Measurements from ENCODE around the gene INSIG1.

The INSIG1 gene

DNA sequence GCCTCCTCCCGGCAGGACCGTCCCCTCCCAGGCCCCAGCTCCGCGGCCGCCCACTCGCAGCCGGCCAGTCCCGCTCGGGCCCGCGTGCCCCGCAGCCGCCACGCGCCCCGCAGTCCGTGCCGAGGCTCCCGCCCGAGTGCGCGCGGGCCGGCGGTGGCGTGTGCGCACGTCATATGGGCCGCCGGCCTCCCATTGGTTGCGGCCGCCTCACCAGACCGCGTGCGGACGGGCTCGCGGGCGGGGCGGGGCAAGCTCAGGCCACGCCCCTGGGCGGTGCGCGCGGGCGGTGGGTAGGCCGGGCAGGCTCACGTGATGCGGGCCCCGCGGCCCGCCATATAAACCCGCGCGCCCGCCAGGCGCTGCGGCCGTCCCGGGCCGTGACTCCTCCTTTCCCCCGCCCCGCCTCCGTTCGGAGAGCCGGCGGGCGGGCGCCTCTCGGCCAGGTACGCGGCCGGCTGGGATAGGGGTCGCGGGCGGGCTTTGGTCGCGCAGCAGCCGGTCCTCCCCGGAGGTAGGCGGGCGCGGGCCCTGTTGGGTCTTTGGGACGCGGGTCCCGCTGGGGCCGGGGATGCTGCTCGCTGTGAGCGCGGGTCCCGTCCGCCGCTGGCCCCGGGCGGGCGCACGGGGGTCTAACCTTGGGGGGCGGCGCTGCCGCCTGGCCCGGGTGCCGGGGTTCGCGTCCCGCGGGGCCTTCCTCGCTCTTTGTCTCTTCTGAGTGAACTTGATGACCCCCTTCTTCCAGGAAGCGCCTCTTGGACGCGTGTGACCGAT, at the start of gene INSIG1:
Gene INSIG1, plus strand, starts transcription at position 362 of the 771 bp plus-strand sequence. Its CDS starts 408 bp downstream, at position 770.
- DNase-seq = peak; percentile 81

DNA sequence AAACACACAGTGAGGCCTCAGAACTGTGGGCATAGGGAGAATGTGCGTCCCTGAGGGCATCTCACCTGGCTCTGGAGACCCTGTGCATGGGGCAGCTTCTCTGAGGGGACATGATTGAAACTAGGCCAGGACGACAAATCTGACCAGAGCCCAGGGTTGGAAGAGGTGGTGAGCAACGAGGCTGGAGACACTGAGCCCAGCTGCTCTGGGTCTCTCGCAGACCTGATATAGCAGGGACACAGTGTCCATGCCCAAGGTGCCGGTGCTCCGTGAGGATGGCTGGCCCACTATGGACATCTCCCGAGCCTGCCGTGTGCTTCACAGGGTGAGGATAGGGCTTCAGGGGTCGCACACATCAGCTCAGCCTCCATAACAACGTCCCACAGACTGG, 49.3 kb upstream of the INSIG1 start:
- DNase-seq = no peak

DNA sequence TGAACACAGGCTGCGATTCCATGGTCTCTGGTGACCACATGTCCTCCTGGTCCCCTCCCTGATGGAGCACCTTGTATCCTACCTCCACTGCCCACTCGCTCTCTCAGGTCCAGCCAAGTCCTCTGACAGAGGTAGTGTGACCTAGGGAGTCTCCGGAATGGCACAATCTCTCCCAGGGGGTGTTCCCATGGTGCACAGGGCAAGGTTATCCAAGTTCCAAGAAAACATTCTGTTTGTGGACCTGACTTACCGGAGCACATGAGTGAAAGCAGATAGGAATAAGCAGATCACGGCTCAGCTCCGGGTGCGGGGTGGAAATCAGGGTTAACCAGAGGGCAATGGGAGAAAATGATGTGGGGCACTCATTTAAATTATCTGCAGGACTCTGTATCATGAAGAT, 45.8 kb upstream of the INSIG1 start:
- DNase-seq = no peak

DNA sequence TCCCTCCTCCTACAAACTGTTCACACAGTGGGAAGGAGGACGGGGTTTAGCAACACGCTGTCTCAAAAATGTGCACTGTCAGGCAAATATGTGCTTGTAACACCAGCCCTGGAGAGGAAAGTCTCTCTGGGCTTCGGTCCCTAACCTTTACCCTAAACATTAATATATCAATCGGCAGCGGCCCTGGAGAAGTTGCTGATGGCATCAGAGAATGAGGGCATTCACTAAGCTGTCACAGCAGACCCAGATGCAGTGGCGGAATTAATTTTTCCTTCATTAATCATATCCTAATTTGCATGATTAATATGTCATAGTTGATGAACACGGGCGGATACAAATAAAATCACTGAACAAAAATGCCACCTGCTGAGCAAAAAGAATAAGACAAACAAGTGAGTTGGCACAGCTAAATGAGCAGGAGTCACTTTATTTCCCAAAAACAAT, 45.2 kb upstream of the INSIG1 start:
- DNase-seq = no peak

DNA sequence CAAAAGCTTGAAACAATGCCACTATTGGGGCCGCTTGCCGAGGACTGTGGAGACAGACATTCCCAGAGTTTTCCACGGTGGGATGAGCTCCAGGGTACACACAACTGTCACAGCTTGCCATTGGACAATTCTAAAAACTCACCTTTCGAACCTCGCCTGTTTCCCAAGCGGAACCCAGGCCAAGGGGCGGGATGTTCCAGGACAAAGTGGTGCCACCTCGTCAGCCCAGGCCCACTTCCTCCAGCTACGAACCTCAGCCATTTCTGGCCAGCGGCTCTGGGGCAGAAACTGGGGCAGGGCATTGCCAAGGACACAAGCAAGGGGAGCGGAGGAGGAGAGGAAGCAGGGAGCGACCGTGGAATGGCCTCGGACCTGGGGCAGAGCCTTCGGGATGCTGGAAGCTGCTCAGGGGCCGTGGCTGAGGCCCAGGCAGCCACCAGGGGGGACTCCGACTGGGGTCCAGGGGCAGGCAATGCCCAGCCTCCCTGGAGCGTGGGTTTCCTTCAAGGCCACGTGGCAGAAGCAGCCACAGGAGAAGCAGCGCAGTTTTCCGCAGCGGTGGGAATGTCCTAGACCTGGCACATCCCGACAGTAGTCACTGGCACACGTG, 44.7 kb upstream of the INSIG1 start:
- no peak for DNase-seq

DNA sequence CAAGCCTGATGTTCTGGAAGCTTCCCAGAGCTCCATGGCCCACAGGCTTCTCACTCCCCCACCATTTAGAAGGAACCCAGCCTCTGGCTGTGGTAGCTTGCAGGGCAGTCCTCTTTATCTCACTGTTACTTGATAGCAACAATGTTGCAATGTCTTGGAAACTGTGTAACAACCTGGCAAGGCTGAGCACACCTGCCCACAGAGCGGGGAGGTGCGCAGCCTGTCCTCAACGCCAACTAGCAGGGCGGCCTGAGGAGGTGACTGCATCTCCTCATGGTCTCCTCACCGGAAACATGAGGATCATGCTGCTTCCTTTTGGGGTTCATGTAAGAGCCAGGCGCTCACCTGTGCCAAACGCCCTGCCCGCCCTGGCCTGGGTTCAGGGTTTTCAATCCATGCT, 43.7 kb upstream of the INSIG1 start:
- DNase-seq = no peak

DNA sequence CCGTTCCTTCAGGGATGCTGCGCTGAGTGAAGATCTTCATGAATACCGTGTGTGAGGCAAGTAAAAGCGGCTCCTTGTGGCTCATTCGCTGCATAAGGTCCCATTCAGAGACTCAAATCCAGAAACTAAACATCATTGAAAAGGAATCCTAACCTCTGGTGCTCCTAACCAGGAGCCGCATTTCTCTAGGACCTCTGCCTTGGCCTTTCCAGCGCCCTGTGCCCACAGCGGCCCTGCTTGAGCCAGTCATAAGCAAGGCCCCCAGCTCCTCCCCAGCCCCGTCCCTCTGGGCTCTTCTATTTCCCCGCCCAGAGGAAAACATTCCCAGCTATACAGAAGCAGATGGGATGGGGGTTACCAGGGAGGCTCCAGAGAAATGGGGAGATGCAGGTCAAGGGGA, 42.6 kb upstream of the INSIG1 start:
- no peak for DNase-seq

DNA sequence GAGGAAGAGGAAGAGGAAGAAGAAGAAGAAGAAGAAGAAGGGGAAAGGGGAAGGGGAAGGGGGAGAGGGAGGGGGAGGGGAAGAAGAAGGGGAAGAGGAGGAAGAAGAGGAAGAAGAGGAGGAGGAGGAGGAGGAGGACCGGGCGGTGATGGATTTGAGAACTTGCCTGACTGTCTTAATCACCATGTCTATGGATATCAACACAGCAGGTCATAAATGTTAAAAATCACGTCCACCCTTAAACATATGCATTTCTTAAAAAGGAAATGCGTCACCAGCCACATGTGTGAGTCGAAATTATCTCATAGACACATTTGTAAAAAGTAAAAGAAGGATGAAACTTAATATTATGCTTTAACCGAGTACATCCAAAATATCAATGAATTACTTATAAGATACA, 42.1 kb upstream of the INSIG1 start:
- DNase-seq = no peak

DNA sequence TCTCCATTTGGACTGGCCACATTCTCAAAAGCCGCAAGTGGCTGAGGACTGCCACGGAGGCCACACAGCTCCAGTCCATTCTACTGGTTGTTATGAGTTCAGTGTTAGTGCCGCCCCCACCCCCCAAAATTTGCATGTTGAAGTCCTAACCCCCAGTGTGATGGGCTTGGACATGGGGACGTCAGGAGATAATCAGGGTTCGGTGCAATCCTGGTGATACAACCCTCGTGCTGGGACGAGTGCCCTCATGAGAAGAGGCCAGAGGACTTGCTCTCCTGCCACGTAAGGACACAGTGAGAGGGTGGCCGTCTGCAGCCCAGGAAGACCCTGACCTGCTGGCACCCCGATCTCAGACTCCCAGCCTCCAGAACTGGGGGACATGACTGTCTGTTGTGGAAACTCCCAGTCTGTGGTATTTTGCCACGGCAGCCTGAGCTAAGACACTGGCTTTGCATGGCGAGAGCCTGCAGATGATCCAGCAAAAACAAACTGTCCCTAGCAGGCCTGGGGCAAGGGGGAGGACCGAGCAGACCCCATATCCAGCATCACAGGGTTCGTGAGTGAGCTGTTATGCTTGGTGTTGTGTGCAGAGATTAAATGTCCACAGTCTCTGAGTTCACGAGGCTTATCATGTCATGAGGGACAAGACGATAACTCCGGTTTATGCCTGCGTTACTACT, 41.5 kb upstream of the INSIG1 start:
- no peak for DNase-seq

DNA sequence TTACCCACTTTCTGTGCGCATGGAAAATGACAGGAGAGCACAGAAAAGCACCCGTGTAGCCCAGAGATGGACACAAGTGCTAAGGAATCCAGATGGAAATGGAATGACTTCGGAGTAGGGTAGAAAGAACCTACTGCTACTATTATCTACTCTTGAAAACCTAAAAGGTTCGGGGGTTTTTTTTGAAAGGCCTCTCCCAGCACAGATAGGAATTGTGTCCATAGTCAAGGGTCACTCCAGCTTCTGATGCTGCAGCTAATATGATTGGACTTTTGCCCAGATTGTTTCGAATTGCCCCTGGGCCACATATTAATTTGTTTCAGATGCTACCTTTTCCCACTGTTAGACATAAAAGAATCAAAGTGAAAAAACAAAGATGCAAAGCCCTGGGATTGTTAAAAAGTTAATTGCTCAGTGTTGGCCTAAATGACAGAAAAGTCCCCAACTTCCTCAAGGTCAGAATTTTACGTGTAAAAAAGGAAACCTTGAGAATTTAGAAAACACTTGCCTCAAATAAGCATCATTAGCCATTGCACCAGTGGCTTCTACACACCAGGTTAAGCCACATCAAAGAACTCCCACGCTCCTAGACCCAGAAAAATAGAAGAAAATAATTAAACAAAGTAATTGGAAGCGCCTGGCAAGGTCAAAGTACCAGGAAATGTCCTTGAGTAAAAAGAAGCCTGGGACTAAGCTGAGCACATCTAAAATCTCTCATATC, 40.8 kb upstream of the INSIG1 start:
- no peak for DNase-seq

DNA sequence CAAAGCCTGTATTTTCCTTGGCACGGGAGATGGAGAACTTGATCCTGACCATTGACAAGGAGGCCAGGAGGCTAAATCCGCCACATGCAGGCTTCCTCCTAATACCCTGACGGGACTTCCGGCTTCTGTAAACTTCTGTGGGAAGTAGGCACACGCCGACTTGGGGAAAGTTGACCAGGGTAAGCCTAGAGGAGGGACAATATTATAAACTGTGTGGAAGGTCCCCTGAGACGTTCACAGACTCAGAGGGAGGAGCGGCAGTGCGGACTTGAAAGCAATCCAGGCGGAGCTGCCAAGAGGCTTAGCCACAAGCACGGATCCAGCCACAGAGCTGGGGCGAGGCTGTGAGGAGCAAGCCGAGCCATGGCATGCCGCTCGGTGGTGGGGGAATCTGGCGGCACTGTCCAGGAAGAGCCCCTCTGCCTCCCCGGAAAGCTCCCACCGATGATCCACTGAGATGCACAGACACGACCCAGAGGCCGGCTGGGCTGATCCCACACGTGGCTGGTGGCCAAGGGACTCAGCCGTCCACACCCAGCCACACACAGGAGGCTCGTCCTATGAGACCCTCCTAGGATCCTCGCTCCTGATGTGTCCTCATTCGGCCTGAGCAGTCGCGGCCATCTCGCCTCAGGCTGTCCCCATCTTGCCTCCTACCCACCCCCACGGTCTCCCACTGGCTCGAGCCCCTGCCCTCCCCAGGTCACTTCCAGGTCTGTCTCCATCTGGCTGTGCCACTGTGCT, 40.0 kb upstream of the INSIG1 start:
- no peak for DNase-seq

DNA sequence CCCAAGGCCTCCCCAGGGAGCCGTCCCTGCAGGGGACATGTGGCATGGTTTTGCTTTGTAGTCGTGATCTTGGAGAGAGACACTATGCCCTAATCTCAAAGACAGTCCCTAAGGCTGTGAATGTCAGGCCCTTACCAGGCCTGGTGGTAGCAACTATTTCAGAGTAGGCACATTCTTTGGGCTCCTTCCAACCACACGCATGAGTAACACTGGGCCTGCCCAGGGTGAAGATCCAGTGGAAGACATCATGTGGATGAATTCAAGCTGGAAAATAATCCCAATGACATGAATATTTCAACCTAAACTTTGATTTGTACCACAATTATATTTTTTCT, 39.5 kb upstream of the INSIG1 start:
- no peak for DNase-seq

DNA sequence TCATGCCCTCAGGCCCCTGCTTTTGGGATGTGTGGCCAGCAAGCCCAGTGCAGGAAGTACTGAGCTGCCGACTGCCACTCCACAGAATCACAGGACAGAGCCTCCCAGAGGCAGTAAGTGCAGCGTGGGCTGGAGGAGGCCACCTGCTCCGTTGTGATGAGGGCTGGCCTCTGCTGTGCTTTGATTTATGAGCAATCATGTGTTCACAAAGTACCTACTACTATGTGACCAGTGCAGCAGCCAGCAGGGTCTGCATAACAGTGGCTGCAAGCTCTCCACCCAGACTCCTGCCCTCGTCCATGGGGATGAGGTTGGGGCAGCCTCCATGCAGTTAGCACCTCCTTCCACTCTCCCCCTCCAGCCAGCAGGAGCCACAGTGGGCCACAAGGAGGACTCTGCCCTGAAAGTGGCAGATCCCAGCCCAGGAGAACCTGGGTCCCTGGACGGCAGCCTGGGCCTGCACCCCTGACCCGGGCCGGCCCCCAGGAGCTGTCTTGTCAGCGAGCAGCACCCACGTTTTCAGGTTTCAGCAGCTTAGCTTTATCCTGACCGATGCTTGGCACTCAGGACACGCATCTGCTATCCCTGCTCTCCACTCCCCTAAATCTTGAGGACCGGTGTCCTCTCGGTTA, 37.7 kb upstream of the INSIG1 start:
- DNase-seq = no peak

DNA sequence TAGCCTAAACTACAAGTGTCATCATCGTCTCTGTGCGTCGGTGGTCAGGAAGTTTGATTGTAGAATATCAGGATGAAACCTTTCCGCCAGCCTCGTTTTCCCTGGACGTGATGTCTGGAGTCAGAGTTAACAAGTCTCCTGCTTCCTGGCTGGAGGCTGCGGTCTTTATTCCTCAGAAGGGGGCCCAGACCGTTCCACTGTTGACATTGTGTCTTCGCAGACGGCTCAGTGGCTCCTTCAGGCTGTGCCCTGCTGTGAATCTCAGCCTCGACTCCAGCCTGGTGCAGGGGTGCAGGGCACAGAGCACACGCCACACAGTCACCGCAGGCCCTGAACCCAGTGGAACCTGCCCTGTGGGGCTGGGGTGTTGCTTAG, 37.2 kb upstream of the INSIG1 start:
- no peak for DNase-seq

DNA sequence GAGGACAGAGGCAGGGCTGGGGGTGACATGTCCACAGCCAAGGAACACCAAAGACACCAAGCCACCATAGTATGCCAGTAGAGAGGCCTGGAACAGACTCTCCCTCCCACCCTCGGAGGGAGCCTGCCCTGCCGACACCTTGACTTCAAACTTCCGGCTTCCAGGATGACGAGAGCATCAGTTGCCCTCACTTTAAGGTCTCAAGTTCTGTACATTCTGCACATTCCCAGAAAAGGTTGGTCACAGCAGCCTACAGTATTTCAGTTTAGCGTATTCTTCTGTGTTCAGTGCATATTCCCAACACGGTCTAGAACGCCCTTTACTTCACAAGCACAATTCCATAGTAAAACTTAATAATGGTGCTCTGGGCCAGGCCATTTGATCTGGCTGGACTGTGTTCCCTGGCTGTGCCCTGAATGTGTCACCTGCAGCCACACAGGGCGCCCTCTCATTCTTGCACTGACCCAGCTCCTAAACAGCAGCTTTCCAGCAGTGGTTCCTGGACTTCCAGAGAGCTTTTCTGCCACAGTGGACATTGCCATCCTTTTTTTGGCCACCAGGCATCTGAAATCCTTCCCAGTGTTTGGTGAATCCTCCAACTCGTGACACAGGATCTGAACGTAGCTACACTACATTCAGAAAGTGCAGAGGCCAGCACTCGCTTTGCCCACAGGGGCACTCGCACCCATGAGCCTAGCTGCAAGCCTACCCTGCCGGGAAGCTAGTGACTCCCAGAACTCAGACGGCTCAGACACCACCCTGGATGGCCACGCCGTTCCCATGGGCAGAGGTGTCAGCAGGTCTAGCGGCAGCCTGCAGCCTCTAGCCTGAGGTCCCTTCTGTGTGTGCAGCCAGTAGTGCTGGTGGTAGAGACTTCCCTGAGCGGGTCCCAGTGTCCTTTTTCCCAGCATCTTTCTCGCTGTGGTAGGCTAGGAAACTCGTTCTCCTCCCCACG, 36.4 kb upstream of the INSIG1 start:
- no peak for DNase-seq

DNA sequence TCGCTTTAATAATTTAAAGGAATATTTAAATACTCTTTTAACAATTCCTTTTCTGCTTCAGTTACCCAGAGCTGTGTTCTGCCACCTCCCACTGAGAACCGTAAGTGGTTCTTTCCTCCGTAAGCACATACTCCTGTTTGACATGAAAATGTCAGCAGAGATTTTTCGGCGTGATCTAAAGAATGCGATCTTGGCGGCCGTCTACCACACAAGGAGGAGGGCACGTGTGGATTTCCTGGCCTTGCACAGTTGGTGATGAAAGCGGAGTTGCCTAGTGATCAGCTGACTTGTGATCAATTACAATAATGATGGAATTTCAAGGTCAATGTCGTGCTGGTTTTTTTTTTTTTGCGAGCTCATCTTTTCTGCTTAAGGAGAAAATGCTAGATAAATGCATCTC, 35.6 kb upstream of the INSIG1 start:
- DNase-seq = no peak

DNA sequence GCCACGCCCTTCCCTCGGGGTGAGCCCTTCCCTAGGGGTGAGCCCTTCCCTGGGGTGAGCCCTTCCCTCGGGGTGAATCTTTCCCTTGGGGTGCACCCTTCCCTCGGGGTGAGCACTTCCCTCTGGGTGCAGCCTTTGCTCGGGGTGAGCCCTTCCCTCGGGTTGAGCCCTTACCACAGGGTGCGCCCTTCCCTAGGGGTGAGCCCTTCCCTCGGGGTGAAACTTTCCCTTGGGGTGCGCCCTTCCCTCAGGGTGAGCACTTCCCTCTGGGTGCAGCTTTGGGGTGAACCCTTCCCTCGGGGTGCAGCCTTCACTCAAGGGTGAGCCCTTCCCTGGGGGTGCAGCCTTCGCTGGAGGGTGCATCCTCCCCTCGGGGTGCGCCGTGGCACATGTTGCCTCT, 34.6 kb upstream of the INSIG1 start:
- no peak for DNase-seq

DNA sequence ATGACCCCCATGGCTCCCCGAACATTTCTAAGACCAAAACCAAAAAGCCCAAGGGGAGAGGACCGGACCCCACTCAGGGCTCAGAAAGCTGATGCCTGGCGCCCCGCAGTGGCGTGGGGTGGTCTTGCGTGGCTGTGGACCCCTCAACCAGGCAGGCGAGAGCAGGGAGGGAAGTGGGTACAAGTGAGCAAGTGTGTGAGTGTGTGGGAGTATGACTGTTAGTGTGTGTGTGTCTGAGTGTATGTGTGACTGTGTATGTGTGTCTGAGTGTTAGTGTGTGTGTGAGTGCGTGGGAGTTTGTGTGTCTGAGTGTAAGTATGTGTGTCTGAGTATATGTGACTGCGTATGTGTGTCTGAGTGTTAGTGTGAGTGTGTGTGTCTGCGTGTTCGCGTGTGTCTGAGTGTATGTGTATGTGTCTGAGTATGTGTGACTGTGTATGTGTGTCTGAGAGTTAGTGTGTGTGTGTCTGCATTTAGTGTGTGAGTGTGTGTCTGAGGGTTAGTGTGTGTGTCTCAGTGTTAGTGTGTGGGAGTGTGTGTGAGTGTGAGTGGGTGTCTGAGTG, 34.0 kb upstream of the INSIG1 start:
- DNase-seq = no peak

DNA sequence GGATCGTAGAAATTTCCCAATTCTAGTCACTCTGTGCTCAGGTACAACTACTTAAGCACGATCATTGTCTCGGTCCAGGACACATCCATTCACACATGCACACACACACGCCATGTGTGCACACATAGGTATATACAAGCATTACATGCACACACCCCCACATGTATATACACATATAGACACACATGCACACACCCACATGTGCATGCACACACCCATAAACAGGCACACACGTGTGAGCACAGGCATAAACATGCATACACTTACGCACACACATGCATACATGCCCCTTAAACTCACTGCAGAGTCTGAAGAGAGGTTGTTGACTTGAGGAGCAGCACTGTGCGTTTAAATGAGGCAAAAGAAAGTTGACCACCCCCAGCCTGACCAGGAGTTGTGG, 32.5 kb upstream of the INSIG1 start:
- DNase-seq = no peak

DNA sequence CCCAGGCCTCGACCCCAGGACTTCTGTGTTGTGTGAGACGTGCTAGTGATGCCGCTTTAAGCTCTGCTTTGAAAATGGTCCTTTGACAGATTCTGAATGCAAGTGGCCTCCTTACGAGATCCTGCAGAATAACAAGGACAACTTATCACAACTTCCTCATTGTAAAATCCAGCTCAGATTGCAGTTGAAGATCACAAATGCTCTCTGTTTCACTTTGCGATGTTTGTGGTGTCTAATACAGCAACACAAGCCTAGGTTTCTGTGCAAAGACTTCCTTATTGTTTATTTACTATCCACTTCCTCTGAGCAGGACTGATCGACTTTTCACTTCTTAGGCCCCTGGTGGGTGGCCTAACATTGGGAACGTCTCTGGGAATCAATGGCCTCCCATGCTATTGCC, 31.7 kb upstream of the INSIG1 start:
- DNase-seq = no peak

DNA sequence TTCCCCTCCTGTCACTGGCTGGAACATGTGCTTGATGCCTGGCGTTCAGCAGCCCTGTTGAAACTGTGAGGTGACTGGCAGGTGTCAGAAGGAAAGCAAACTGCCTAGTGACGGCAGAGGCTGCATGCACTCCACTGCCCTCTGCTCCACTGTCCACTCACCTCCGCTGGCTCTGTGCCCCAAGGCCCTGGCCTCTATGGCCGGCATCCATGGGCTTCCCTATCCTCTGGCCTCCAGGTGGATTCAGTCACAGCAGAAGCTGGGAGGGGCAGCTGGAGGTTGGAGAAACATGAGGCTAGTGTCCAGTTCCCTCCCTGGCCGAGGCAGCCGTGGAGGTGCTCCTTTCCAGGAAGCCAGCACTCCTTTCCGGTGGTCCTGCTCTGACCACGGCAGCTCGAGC, 31.2 kb upstream of the INSIG1 start:
- no peak for DNase-seq

Data from NCI-H2171 treated with DMSO at 0.1 percent for 48 hours (cell line).